B cell (primary cell): ENCODE measurements around the gene SLC6A1.

ENCODE experiments used
- EZH2 ChIP-seq: IDR thresholded peaks from 2 replicates; pipeline ENCODE4 v1.6.1; 2012; ENCODE audit warnings: borderline replicate concordance, low read depth, mild to moderate bottlenecking, moderate library complexity, low read length; ENCODE audit not compliant: insufficient read depth, poor library complexity, severe bottlenecking
- TF ChIP-seq, protein P1 (sequence below): fragments of 200-600 bp; IDR thresholded peaks from one replicate; pipeline ENCODE4 v1.8.0; 2022; ENCODE audit warnings: antibody characterized with exemption, mild to moderate bottlenecking

DNA sequence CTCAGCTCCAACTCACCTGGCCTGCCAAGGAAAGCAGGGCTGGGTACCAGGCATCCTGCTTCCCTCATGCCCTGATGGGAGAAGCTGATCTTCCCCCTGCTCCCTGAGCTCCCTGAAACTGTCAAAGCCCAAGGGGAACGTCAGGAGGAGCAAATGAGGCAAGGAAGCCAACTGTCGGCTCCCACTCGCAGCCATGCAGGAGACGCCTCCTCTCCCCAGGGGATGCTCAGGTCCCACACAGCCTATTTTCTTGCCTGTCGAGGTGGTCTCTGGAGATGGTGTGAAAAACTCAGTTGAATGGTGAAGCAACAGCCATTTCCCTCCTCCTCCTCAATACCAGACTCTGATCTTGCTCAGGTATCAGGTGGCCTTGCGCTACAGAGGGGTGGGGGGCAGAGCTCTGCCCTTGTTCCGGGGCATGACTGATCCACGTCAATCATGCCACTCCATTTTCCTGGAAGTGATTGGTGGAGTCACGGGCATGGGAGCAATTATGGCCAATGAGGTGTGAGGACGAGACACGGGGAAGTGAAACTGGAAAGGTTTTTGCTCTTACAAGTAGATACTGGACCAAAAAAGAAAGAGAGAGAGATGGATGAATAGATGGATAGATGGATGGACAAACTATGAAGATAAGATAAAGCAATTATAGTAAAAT lies 58.2 kb downstream of the SLC6A1 start:
- TF ChIP-seq, protein P1, sequence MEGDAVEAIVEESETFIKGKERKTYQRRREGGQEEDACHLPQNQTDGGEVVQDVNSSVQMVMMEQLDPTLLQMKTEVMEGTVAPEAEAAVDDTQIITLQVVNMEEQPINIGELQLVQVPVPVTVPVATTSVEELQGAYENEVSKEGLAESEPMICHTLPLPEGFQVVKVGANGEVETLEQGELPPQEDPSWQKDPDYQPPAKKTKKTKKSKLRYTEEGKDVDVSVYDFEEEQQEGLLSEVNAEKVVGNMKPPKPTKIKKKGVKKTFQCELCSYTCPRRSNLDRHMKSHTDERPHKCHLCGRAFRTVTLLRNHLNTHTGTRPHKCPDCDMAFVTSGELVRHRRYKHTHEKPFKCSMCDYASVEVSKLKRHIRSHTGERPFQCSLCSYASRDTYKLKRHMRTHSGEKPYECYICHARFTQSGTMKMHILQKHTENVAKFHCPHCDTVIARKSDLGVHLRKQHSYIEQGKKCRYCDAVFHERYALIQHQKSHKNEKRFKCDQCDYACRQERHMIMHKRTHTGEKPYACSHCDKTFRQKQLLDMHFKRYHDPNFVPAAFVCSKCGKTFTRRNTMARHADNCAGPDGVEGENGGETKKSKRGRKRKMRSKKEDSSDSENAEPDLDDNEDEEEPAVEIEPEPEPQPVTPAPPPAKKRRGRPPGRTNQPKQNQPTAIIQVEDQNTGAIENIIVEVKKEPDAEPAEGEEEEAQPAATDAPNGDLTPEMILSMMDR, result no peak
- TF ChIP-seq EZH2, result no peak
